Measurements from ENCODE around the gene TPCN1.

Gene TPCN1

DNA sequence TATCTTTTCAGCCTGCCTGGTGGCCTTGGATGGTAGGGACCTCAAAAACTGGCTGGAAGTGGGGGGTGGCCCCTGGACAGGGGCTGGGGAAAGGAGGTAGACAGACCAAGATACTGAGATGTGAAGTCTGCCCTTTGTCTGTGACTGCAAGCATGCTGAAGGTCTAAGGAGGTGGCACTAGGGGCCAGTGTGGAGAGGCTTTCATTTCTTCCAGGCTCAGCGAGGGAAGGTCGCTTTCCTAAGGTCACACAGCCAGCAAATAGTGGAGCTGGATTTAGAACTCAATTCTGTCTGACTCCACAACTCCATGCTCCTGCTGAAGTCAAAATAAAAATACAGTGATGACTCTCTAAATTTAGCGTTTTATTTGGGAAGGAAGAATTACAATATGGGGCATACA is 125.8 kb downstream of the TPCN1 start:
- DNase-seq = no peak

DNA sequence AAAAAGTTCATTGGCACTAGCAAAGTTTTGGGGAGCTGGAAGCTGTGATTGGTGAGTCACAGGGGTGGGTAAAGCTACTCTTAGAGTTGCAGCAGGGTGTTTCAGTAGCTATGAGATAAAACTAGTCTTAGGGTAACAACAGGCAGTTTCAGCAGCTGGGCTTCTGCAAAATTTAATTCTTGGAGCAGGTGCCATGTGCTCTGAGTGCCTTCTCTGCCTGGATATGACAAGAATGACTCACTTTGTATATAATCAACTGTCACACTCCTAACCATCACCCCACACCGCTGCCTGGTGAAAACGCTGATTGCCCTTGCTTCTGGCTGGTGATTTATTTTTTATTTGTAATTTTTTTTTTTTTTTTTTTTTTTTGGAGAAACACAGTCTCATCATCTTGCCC is 126.6 kb downstream of the TPCN1 start:
- no peak for DNase-seq

All from NCI-H524 (cell line).